GM12873 (cell line): ENCODE measurements around the gene ADPRM.

Source experiments
- TF ChIP-seq, protein P1 (sequence below): IDR thresholded peaks from 2 replicates; pipeline ENCODE4 v1.5.1; 2012; ENCODE audit warnings: low read depth, mild to moderate bottlenecking, moderate library complexity, low read length, control low read depth; ENCODE audit not compliant: insufficient read depth; ENCODE audit errors: missing control alignments

The ADPRM gene

DNA sequence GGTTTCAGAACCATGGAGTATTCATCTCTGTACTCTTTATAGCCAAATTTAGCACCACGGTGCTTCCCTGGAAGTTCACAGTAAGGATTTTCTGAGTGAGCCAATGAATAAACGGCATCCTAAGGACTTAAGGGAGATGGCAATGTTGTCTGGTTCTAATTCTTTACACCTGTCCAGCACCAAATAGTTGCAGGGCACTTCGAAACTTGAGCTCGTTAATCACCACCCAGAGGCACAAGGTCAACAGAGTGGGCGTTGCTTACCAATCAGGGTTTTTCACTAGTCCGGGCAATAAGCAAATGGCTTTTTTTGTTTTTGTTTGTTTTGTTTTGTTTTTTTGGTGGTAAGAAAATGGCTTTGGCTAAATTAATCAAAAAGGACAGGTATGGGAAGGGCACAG is 60.7 kb downstream of the ADPRM start:
- TF ChIP-seq, protein P1, sequence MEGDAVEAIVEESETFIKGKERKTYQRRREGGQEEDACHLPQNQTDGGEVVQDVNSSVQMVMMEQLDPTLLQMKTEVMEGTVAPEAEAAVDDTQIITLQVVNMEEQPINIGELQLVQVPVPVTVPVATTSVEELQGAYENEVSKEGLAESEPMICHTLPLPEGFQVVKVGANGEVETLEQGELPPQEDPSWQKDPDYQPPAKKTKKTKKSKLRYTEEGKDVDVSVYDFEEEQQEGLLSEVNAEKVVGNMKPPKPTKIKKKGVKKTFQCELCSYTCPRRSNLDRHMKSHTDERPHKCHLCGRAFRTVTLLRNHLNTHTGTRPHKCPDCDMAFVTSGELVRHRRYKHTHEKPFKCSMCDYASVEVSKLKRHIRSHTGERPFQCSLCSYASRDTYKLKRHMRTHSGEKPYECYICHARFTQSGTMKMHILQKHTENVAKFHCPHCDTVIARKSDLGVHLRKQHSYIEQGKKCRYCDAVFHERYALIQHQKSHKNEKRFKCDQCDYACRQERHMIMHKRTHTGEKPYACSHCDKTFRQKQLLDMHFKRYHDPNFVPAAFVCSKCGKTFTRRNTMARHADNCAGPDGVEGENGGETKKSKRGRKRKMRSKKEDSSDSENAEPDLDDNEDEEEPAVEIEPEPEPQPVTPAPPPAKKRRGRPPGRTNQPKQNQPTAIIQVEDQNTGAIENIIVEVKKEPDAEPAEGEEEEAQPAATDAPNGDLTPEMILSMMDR, result no peak
